Activated T-helper 9 cell treated with anti-CD3 and anti-CD28 coated beads, Interleukin-2, amount 50 U/mL, for 16 hours (primary cell): Measurements from ENCODE around the gene INTS4.
"Not testable (repeated sequence)": the region's sequence is repeated elsewhere in the genome, so short reads cannot be mapped to it uniquely, and the experiment has no call there.

Source experiments
- DNase-seq: peaks from one replicate; pipeline ENCODE4 v3.0.0-alpha.2; 2020; ENCODE audit warnings: low read depth

INTS4 gene

GRCh38 chr11:77878247-77878646, 116.2 kb downstream of the INTS4 start:
- DNase-seq: not testable (repeated sequence)

DNA sequence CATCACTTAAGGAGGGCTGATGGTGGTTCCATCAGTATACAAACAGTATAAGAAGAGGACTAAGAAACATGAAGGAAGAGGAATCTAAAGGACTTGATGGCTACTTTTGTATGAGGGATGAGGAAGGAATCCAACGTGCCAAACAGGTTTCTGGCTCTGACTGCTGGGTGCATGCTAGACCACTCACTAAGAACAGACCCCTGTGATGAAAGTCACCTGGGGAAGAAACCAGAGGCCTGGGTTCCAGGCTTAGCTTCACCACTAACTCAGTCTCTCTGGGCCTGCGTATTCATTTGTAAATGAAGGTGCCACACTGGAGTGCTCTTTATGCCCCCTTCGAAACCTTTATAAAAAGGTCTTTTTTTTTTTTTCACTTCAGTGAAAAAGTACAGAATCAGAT, 118.4 kb downstream of the INTS4 start:
- DNase-seq: no peak

DNA sequence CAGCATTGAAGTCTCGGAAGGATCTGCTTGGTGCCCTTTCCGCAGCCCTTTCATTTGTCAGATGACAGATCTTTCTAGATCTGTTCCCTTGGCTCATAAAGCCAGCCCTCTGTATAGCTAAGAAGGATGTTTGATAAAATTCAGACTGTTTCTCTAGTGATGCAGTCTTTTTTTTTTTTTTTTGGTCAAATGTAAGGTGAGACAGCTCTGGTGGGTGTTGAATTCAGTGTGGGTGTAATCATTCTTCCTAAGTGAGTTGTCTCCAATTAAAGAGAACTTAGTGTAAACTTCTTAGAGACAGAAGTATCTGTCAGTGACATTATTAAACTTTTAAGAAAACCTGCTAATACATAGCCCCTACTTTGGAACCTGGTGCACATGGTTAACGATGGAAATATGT, 120.3 kb downstream of the INTS4 start:
- no peak for DNase-seq

DNA sequence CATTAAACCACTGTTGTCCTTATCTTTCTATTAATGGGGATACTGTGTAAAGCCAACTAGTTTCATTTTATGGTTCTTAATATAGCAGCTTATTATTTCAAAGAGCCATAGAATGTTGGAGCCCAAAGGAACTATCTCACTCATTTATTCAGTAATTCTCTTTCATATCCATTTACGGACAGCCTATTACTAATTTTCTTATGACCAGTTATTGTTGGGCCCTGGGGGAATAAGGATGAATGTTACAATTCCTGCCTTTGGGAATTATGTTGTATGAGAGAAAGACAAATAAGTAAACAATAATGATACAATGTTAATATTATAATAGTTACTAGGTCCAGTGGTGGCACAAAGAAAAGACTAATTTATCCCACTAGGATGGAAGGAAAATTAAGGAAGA, 121.1 kb downstream of the INTS4 start:
- DNase-seq: no peak

- no peak for DNase-seq
Observed at GRCh38 chr11:77871855-77872254, 122.6 kb downstream of the INTS4 start.

GRCh38 chr11:77868744-77869143, 125.7 kb downstream of the INTS4 start:
- no peak for DNase-seq

DNA sequence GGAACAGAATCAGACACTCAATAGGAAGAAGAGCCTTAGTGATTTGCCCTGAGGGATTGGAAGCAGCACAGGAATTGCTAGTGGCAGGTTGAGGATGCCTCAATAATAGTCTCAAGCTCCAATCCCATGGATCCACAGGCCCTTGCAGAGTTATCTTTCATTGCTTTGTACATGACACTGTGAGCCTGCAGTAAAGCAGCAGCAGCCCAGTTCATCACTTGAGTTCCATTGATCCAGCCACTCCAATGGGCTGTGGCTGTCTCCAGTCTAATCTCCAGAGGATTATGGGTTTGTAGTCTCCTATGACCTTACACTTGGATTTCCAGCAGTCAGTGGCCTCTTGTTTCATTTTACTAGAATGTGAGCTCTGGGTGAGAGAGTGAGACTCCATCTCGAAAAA, 128.1 kb downstream of the INTS4 start:
- DNase-seq: no peak

- no peak for DNase-seq
Observed at GRCh38 chr11:77865805-77866204, 128.7 kb downstream of the INTS4 start.

DNA sequence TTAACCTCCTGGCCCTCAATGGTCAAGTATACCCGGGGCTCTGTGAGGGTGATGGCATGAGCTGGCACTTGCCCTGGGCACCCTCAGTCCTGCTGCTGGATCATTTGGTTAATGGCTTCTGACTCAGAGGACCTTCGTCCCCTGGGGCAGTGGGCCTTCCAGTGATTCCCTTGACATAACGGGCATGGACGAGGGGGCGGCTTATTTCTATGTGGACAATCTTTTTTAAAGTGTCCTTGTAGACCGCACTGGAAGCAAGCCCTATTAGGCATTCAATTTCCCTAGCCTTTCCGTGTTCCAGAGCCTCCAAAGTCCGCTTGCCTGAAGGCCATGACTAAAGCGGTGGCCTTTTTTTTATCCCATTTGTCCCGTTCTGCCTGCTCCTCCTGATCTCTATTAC, 133.0 kb downstream of the INTS4 start:
- not testable (repeated sequence) for DNase-seq

DNA sequence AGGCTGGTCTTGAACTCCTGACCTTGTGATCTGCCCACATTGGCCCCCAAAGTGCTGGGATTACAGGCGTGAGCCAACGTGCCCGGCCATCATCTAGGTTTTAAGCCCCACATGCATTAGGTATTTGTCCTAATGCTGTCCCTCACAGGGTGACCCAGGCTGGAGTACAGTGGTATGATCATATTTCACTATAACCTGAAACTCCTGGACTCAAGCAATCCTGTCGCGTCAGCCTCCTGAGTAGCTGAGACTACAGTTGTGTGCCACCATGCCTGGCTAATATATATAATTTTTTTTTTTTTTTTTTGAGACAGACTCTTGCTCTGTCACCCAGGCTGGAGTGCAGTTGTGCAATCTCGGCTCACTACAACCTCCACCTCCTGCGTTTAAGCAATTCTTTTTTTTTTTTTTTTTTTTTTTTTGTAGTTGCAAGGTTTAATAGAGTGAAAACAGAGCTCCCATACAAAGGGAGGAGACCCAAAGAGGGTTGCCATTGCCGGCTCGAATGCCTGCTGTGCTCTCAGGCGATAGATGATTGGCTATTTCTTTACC, 136.5 kb downstream of the INTS4 start:
- not testable (repeated sequence) for DNase-seq

- no peak for DNase-seq
Observed at GRCh38 chr11:77854838-77855237, 139.6 kb downstream of the INTS4 start.

- DNase-seq: no peak
Observed at GRCh38 chr11:77851503-77851902, 143.0 kb downstream of the INTS4 start.

DNA sequence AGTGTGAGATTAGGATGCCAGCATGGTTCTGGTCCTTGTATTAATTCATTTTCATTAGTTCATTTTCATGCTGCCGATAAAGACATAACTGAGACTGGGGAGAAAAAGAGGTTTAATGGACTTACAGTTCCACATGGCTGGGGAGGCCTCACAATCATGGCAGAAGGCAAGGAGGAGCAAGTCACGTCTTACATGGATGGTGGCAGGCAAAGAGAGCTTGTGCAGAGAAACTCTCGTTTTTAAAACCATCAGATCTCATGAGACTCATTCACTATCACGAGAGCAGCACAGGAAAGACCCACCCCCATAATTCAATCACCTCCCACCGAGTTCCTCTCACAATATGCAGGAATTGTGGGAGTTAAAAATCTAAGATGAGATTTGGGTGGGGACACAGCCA, 150.8 kb downstream of the INTS4 start:
- DNase-seq: not testable (repeated sequence)

GRCh38 chr11:77842441-77843121, 151.9 kb downstream of the INTS4 start:
- DNase-seq: no peak

GRCh38 chr11:77833302-77833701, 161.2 kb downstream of the INTS4 start:
- DNase-seq: no peak

- no peak for DNase-seq
Observed at GRCh38 chr11:77828926-77829325, 165.5 kb downstream of the INTS4 start.
